ENCODE measurements around the gene TPCN1.
"Not testable (repeated sequence)": the region's sequence is repeated elsewhere in the genome, so short reads cannot be mapped to it uniquely, and the experiment has no call there.

The TPCN1 gene

GRCh38 chr12:113197518-113198077 is 23.7 kb upstream of the TPCN1 start:
- no peak for DNase-seq

GRCh38 chr12:113198296-113198695 is 23.0 kb upstream of the TPCN1 start:
- DNase-seq, result no peak

- DNase-seq, result no peak
These were observed 21.1 kb upstream of the TPCN1 start for GRCh38 chr12:113200021-113200797.

- no peak for DNase-seq
These were observed 19.8 kb upstream of the TPCN1 start for GRCh38 chr12:113201187-113202177.

GRCh38 chr12:113202300-113203075 is 18.8 kb upstream of the TPCN1 start:
- DNase-seq, result no peak

- DNase-seq, result no peak
These were observed 17.2 kb upstream of the TPCN1 start for GRCh38 chr12:113203852-113204760.

GRCh38 chr12:113204804-113205203 is 16.5 kb upstream of the TPCN1 start:
- DNase-seq, result no peak

- DNase-seq, result not testable (repeated sequence)
These were observed 14.5 kb upstream of the TPCN1 start for GRCh38 chr12:113206802-113207201.

GRCh38 chr12:113207613-113208040 is 13.6 kb upstream of the TPCN1 start:
- DNase-seq, result no peak

GRCh38 chr12:113208041-113208934 is 13.0 kb upstream of the TPCN1 start:
- peak; percentile 80 for DNase-seq

- no peak for DNase-seq
These were observed 10.1 kb upstream of the TPCN1 start for GRCh38 chr12:113211160-113211559.

GRCh38 chr12:113214895-113215400 is 6.3 kb upstream of the TPCN1 start:
- DNase-seq, result no peak

- DNase-seq, result no peak
These were observed 5.2 kb upstream of the TPCN1 start for GRCh38 chr12:113216027-113216426.

GRCh38 chr12:113220593-113221180 is 577 bp upstream of the TPCN1 start:
- DNase-seq, result no peak

GRCh38 chr12:113221997-113222729 is 899 bp downstream of the TPCN1 start:
- DNase-seq, result no peak

GRCh38 chr12:113222730-113223531 is 1.7 kb downstream of the TPCN1 start:
- DNase-seq, result no peak

- DNase-seq, result no peak
These were observed 3.7 kb downstream of the TPCN1 start for GRCh38 chr12:113224955-113225354.

All from activated CD8-positive, alpha-beta memory T cell treated with anti-CD3 and anti-CD28 coated beads, Interleukin-2, amount 50 U/mL, for 48 hours (primary cell).